NCI-H2227 (cell line): ENCODE results near the gene RPS25.
"Not testable (repeated sequence)": the region's sequence is repeated elsewhere in the genome, so short reads cannot be mapped to it uniquely, and the experiment has no call there.

Experiments
- DNase-seq: peaks from one replicate; lab custom pipeline; 2025; ENCODE audit not compliant: unreplicated experiment; lab: John Stamatoyannopoulos, UW

Gene RPS25

GRCh38 chr11:119039471-119039870 is 21.3 kb upstream of the RPS25 start:
- DNase-seq = not testable (repeated sequence)

- DNase-seq = no peak
Observed at GRCh38 chr11:119038884-119039283, 20.7 kb upstream of the RPS25 start.

- no peak for DNase-seq
Observed at GRCh38 chr11:119034813-119035212, 16.7 kb upstream of the RPS25 start.

GRCh38 chr11:119033421-119033820 is 15.3 kb upstream of the RPS25 start:
- DNase-seq = not testable (repeated sequence)

- no peak for DNase-seq
Observed at GRCh38 chr11:119031912-119032280, 13.8 kb upstream of the RPS25 start.

GRCh38 chr11:119030329-119031047 is 12.3 kb upstream of the RPS25 start, which contains the start of gene SLC37A4:
TSS of gene SLC37A4 (minus strand) at chr11:119030877.
- DNase-seq = peak; percentile 97

GRCh38 chr11:119030029-119030328 is 11.8 kb upstream of the RPS25 start:
- no peak for DNase-seq

- peak; percentile 6 for DNase-seq
Observed at GRCh38 chr11:119029340-119030028, 11.3 kb upstream of the RPS25 start.

- no peak for DNase-seq
Observed at GRCh38 chr11:119029069-119029339, 10.9 kb upstream of the RPS25 start.

- no peak for DNase-seq
Observed at GRCh38 chr11:119028346-119029068, 10.4 kb upstream of the RPS25 start.

- DNase-seq = no peak
Observed at GRCh38 chr11:119027561-119028345, 9.6 kb upstream of the RPS25 start.

GRCh38 chr11:119026970-119027369 is 8.8 kb upstream of the RPS25 start:
- no peak for DNase-seq

- no peak for DNase-seq
Observed at GRCh38 chr11:119025978-119026766, 8.0 kb upstream of the RPS25 start.

- DNase-seq = no peak
Observed at GRCh38 chr11:119025541-119025940, 7.4 kb upstream of the RPS25 start.

GRCh38 chr11:119025099-119025473 is 6.9 kb upstream of the RPS25 start:
- DNase-seq = no peak

GRCh38 chr11:119024430-119025098 is 6.4 kb upstream of the RPS25 start:
- no peak for DNase-seq

GRCh38 chr11:119023741-119024140 is 5.6 kb upstream of the RPS25 start:
- no peak for DNase-seq

GRCh38 chr11:119021631-119022030 is 3.5 kb upstream of the RPS25 start:
- DNase-seq = no peak

- DNase-seq = no peak
Observed at GRCh38 chr11:119019996-119020395, 1.9 kb upstream of the RPS25 start.

GRCh38 chr11:119017377-119017776 is 766 bp downstream of the RPS25 start:
- DNase-seq = not testable (repeated sequence)
